HG03565 (cell line): ENCODE data around the gene LZTS2.

Experiments used
- ATAC-seq: cut with Tn5 transposase; IDR thresholded peaks from one replicate; pipeline ENCODE4 v1.9.1; 2021; ENCODE audit warnings: mild to moderate bottlenecking, moderate library complexity; ENCODE audit not compliant: unreplicated experiment

Gene LZTS2

GRCh38 chr10:100978901-100979195 lies 20.8 kb upstream of the LZTS2 start:
- ATAC-seq: no peak

- no peak for ATAC-seq
Observed at GRCh38 chr10:100979791-100980272, 19.8 kb upstream of the LZTS2 start.

GRCh38 chr10:100980311-100980710 lies 19.3 kb upstream of the LZTS2 start:
- ATAC-seq: no peak

- ATAC-seq: no peak
Observed at GRCh38 chr10:100980711-100981110, 18.9 kb upstream of the LZTS2 start.

- ATAC-seq: no peak
Observed at GRCh38 chr10:100981178-100981772, 18.3 kb upstream of the LZTS2 start.

GRCh38 chr10:100982916-100983830 lies 16.4 kb upstream of the LZTS2 start:
- no peak for ATAC-seq

- ATAC-seq: no peak
Observed at GRCh38 chr10:100983868-100984671, 15.5 kb upstream of the LZTS2 start.

GRCh38 chr10:100984672-100985177 lies 14.9 kb upstream of the LZTS2 start:
- no peak for ATAC-seq

GRCh38 chr10:100985336-100985735 lies 14.3 kb upstream of the LZTS2 start:
- ATAC-seq: no peak

GRCh38 chr10:100986623-100986951 lies 13.0 kb upstream of the LZTS2 start:
- ATAC-seq: no peak

GRCh38 chr10:100986952-100987684 lies 12.5 kb upstream of the LZTS2 start, which contains the start of the genes MRPL43 and TWNK:
MRPL43 (minus strand) TSS chr10:100987497; CDS start chr10:100987443, 54 bp downstream.
TWNK (plus strand) TSS chr10:100987543; CDS start chr10:100988211, 668 bp downstream.
- ATAC-seq: peak; percentile 59

- ATAC-seq: no peak
Observed at GRCh38 chr10:100987685-100988049, 11.9 kb upstream of the LZTS2 start.

GRCh38 chr10:100988166-100988565 lies 11.4 kb upstream of the LZTS2 start:
- ATAC-seq: no peak

- no peak for ATAC-seq
Observed at GRCh38 chr10:100989088-100989487, 10.5 kb upstream of the LZTS2 start.

GRCh38 chr10:100993986-100994708 lies 5.5 kb upstream of the LZTS2 start:
- ATAC-seq: no peak

GRCh38 chr10:100995181-100995580 lies 4.4 kb upstream of the LZTS2 start:
- ATAC-seq: no peak

- no peak for ATAC-seq
Observed at GRCh38 chr10:100996678-100997359, 2.8 kb upstream of the LZTS2 start.

- no peak for ATAC-seq
Observed at GRCh38 chr10:100997360-100998182, 2.0 kb upstream of the LZTS2 start.
